CD4-positive, alpha-beta T cell treated with Interleukin-4 for 4 hours (primary cell): Measurements from ENCODE around the gene TREX2.

Experiments
- DNase-seq: peaks from one replicate; pipeline ENCODE4 v3.0.0-alpha.2; 2020

TREX2 gene

GRCh38 chrX:153454901-153455550 is 9.2 kb upstream of the TREX2 start:
- DNase-seq, result no peak

- no peak for DNase-seq
Measured at GRCh38 chrX:153450949-153451277, 5.1 kb upstream of the TREX2 start.

DNA sequence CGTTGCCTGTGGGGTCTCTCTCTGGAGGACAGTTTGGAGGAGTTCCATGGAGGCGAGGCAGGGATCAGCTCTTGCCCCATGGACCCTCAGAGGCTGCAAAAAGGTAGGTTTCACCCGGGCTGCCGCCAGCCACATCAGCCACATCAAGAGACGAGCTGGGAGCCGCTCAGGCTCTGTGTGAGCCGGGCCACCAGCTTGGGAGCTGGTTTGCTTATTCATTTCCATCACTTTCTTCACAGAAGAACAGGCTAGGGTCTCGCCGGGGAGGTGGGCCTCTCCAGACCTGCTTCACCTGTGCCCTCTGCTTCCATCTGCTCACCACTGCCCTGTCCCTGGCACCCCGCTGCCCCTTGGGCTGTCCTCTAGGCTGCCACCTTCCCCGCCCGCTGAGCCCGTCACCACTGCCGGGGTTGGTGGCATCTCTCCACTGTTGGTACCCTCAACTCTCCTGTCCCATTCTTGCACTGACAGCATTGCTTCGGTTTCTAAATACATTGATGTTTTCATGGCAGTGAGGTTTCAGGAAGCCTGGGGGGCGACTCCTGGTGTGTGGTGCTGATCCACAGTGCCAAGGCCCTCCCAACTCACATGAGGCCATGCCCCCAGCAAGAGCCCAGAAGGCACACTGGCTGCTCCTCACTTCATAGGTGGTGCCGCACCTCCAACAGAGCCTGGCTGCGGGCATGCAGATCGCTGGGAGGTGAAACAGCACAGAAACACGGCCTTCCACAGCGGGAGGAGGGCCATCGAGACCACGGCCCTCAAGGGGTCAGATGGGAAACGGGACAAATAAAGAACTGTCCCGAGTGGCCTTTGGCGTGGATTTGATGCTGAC is 4.5 kb upstream of the TREX2 start:
- no peak for DNase-seq

DNA sequence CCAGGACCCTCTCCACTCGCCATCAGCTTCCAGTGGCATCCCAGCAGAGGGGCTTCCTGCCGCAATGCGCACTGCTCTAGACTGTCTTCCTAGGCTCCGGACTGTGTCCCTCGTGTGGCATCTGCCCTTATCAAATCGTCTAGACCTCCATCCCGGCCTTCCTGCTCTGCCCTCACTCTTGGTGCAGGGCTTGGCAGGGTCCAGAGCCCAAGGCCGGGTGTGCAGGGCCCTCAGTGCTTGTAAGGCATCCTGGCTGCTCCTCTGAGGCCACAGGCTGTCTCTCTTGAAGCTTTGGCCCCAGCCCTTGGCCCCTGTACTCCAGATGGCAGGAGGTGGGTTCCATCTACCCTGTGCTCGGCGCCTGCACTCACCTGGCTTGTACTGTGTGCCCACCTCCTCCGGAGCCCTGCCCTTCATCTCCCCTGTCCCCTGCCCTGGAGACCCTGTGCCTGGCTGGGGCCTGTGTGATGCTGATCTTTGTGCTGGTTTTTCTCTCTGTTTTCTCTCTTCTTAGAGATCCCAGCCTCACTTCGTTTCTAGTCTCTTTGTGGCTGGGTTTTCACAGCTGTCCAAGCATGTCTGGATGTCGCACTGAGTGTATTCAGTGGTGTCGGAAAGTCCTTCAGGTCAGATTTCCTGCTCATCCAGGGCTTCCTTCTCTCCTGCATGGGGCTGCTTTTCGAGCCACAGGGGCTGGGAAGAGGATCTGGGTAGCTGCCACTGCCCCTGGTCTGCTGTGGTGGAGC is 3.7 kb upstream of the TREX2 start:
- DNase-seq, result no peak

DNA sequence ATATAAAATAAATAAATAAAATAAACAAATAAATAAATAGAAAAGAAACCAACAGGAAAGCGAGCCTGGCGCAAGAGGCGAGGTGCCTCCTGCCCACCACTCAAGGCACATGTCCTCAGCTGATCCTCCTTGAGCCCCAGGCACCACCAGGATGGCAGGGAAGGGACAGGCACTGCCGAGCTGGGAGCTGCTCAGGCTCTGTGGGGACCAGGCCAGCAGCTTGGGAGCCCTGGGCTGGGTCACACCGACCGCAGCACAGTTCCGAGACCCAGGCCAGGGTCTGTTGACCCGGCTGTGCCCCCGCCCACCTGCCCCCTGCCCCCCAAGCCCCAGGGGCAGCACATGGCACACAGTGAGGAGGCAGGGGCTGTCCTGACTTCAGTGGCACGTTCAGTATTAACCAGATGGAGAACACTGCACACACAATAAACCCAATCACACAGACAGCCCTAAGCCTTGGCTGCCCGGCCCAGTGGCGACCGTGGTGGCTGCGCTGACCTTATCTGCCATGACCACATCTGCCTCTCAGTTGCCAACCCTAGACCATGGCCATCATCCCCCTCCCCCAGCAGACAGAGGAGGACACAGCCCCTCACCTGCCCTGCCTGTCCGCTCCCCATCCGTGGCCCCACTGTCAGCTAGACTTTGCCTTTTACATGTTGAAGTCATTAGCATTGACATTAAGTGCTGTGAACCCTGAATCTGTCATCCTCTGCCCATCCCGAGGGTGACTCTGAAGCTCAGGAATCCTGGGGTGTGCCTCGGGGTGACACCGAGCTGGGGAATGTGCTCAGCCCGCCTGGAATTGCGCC is 2.9 kb upstream of the TREX2 start:
- no peak for DNase-seq

GRCh38 chrX:153447581-153447960 is 1.7 kb upstream of the TREX2 start:
- no peak for DNase-seq

- DNase-seq, result no peak
Measured at GRCh38 chrX:153446950-153447580, 1.2 kb upstream of the TREX2 start.

DNA sequence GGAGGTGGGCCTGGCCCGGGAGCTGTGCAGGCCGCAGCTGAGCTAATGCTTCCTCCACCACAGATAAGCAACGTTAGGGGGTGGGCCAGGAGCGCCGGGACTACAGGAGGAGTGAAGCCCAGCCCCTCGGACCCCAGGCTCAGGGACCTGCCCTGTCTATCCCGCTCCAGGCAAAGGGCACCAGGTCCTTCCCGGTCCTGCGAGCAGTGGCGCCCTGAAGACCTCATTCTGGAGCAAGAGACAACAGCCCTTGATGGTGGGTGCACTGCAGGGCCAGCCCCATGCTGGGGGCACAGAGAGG is 730 bp upstream of the TREX2 start:
- no peak for DNase-seq

- no peak for DNase-seq
Measured at GRCh38 chrX:153445106-153445855, 575 bp downstream of the TREX2 start.

DNA sequence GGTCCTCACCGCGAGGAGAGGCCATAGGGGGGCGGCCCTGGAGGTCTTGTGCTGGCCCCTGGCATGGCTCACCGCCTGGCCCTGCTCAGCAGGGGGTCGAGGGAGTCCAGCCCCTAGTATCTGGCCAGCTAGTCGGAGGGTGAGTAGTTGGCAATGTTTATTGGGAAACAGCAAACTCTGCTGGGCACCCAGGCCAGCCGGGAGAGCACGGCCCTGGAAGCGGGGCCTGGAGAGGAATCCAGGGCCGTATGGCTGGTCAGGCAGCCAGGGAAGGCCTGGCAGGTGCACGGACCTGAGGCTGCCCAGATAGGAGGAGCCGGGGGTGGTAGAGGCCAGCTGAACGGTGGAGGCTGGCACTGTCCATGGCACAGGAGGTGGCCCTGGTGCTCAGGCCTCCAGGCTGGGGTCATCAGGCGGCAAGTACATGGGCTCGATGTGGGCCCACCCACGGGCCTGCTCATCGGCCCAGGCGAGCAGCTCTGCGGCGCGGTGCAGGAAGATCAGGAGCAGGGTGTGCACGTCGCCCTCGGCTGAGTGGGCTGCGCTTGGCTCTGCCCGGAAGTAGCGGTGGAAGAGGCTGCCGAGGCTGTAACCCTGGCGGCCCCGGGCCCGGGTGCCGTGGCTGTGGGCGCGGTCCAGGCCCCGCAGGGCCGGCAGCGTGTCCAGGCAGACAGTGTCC is 1.4 kb downstream of the TREX2 start:
- DNase-seq, result no peak

DNA sequence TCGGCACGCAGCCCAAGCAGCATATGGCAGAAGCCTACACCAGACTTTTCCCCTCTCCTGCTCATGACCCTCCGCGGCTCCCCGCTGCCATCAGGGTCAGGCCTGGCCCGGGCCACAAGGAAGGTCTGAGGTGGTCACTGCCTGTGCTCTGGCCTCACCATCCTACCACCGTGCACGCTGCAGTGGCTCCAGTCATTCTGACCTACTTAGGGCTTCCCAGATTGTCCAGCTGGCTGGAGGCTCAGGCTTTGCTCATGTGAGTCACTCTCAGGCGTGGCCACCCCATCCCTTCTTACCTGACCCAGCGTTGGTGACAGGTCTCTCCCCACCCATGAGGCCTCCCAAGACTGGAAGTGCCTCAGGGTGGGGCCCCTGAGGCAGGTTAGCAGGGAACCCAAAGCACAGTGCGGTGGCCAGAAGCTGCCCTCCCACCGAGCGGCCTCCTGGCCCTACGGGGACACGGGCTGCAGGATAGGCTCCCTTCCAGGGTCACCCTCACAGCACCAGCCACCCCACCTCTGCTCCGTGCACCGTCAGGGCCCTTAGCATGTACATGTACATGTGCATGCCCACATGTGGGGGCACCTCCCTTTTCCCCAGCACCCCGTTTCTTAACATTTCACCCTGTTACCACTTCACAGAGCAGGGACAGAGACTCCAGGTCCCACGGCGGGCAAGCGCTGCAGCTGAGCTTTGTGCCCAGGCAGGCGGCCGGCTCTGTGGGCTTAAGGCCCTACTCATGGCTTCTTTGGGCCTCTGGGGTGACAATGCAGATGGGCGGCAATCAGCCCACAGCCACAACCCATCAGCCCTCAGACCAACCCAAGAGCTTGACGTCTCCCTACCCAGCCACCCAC is 2.2 kb downstream of the TREX2 start:
- DNase-seq, result no peak

- no peak for DNase-seq
Measured at GRCh38 chrX:153442463-153442862, 3.4 kb downstream of the TREX2 start.

- DNase-seq, result no peak
Measured at GRCh38 chrX:153441981-153442380, 3.9 kb downstream of the TREX2 start.

GRCh38 chrX:153441296-153441695 is 4.6 kb downstream of the TREX2 start:
- DNase-seq, result no peak

DNA sequence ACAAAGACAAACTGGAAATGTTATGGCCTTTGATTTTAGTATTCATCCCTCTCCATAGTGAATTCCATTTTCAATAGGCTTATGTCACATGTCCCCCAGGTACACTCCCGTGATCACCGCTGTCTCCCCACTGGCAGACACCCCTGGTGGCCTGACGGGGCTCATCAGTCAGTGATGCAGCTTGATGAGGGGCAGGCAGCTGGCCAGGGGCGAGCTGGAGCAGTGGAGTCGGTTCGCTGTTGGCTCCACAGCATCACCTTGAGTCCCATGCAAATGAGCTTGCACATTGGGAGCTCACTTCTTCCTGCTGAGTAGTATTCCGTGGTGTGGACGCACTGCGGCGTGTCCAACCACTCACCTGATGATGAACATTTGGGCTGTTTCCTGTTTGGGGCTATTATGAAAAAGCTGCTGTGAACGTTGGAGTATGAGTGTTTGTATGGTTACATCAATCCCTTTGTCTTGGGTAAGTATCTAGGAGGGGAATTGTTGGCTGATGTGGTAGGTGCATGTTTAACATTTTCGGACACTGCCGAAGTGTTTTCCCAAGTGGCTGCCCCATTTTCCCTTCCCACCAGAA is 5.2 kb downstream of the TREX2 start:
- no peak for DNase-seq

DNA sequence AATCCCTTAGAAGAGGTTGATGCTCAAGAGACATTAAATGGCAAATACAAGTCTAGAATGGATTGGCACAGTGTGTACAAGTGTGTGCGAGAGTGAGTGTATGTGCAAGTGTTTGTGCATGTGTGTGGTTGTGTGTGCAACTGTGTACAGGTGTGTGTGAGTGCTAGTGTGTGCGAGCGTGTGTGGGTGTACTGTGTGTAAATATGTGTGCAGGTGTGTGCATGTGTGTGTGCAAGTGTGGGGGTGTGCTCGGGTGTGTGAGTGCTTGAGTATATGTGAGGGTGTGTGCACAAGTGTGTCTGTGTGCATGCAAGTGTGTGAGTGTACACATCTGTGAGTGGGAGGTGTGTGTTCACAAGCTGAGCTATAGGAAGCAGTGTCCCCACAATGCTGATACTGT is 5.9 kb downstream of the TREX2 start:
- DNase-seq, result no peak

DNA sequence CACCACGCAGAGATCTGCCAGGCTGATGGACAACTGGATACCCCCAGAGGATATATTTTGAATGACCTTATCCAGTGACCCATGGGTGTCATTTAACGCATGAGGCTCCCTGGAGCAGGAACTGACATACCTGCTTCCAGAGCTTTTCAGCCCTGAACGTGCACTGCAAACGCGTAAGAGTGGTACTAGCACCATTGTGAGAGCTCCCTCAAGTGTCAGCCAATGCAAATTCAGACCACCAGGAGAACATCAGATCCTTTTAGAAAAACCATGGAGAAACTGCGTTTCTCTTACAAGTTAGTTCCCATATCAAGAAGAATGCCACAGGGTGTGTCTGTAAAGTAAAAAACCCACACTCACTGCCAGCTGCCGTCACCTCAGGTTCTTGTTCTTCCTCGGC is 7.3 kb downstream of the TREX2 start:
- DNase-seq, result no peak

DNA sequence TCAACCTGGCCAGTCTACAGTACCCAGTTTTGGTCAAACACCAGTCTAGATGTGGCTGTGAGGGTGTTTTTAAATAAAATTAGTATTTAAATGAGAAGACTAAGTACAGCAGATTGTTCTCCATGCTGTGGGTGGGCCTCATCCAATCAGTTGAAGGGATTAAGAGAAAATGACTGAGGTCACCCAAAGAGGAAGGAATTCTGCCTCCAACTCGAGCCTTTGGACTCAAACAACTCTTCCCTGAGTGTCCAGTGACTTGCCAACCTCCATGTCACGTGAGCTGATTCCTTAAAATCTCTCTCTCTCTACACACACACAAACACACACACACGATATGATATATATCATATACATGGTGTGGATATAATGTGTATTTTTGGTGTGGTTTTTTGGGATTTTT is 10.0 kb downstream of the TREX2 start:
- no peak for DNase-seq

DNA sequence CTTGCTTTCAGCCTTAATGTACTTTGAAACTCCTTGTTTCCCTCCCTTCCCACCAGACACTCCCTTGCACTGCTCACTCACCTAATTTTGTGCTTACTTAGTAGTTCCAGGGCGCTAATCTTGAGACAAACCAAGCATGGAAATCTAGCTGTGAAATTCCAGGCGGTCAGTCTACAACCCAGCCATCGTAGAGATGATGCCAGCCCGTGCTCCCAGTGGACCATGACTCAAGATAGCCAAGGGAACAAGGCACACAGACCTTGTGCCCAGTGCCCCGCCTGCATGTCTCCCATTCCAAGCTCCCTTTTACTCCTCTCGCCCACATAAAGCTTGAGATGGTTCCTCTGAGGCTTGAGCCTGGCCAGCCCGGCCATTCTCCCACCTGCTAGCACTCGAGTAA is 11.1 kb downstream of the TREX2 start:
- no peak for DNase-seq

DNA sequence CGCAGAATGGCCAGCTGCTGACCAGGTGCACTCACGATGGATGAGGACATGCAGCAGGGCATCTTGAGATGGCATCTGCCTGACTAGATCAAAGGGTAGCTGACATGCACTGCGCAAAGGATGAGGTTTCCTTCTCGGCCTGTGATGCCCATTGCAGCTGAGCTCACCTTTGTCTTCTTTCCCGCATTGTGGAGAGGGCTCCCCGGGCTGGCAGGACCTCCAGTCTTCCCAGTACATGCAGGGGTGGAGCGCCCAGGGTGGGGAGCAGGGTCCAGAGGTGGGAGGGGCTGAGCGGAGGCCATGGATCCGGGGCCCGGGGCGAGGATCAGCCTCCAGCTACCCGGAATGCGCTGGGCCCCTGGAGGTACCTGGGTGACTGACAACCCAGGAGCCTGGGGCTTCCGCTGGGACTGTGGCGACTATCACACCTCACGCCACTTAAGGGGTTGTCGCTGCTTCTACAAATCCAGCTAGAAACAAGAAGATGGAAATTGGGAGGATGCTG is 12.0 kb downstream of the TREX2 start:
- no peak for DNase-seq
